Natural killer cell (primary cell): ENCODE measurements around the gene JADE1. TPM values are rescaled to one million over a fixed set of nuclear protein-coding genes. Genes with fewer than 3 reads are reported as not detected.

Experiments
- ATAC-seq, 3 donors: fragments of 150-1000 bp in 2 of 3; fragments of 200-7000 bp in 1 of 3; cut with Tn5 transposase; 1 replicate in 1 of 3; 2 replicates in 2 of 3; pipeline ENCODE4 v1.10.0; 2021; ENCODE audit warnings: mild to moderate bottlenecking in 2 of 3, moderate library complexity in 2 of 3
- DNase-seq, 2 donors: peaks; one replicate each; pipeline versions ENCODE4 v3.0.0 to v3.0.0-alpha.2; 2013 to 2021; ENCODE audit warnings: mixed read lengths in 1 of 2
- H3K27ac ChIP-seq: one replicate; pipeline ENCODE4 v1.5.1; 2013; ENCODE audit warnings: mild to moderate bottlenecking, low read length
- H3K27me3 ChIP-seq: one replicate; pipeline ENCODE4 v1.6.1; 2013; ENCODE audit warnings: low read length; ENCODE audit not compliant: control insufficient read depth, insufficient read depth
- H3K36me3 ChIP-seq: one replicate; pipeline ENCODE4 v1.6.1; 2013; ENCODE audit warnings: low read length; ENCODE audit not compliant: control insufficient read depth, insufficient read depth
- H3K4me1 ChIP-seq: one replicate; pipeline ENCODE4 v1.6.1; 2013; ENCODE audit warnings: low read length; ENCODE audit not compliant: control insufficient read depth, insufficient read depth
- H3K4me3 ChIP-seq: one replicate; pipeline ENCODE4 v1.5.1; 2013; ENCODE audit warnings: low read length
- H3K9me3 ChIP-seq: one replicate; pipeline ENCODE4 v1.6.1; 2013; ENCODE audit warnings: low read length; ENCODE audit not compliant: control insufficient read depth, insufficient read depth
- H3K27ac Mint-ChIP-seq, 2 donors: one replicate each; pipeline ENCODE4 v1.8.0; 2022; ENCODE audit warnings: mild to moderate bottlenecking in 2 of 2, mixed read lengths in 2 of 2, moderate library complexity in 1 of 2
- H3K27me3 Mint-ChIP-seq, 2 donors: one replicate each; pipeline ENCODE4 v1.8.0; 2022; ENCODE audit warnings: low read depth in 2 of 2, mixed read lengths in 2 of 2
- H3K36me3 Mint-ChIP-seq: one replicate; pipeline ENCODE4 v1.8.0; 2022; ENCODE audit warnings: mixed read lengths
- H3K4me1 Mint-ChIP-seq, 2 donors: one replicate each; pipeline ENCODE4 v1.8.0; 2022; ENCODE audit warnings: mixed read lengths in 2 of 2
- H3K4me3 Mint-ChIP-seq: one replicate; pipeline ENCODE4 v1.8.0; 2022; ENCODE audit warnings: mild to moderate bottlenecking, moderate library complexity, mixed read lengths
- H3K9me3 Mint-ChIP-seq, 2 donors: one replicate each; pipeline ENCODE4 v1.8.0; 2022; ENCODE audit warnings: mixed read lengths in 2 of 2
- CTCF ChIP-seq: fragments of 200-600 bp; IDR thresholded peaks from one replicate; pipeline ENCODE4 v1.8.0; 2022; ENCODE audit warnings: antibody characterized with exemption
- WGBS: methylation state at CpG from one replicate; pipeline ENCODE4 v1.1.7; 2013; ENCODE audit warnings: missing lambda C conversion rate; ENCODE audit not compliant: insufficient coverage; 5-methylcytosine and 5-hydroxymethylcytosine counted together
- intact Hi-C: fragments of 100-400 bp; cut with micrococcal nuclease; formaldehyde crosslinking; loops from one replicate; pipeline ENCODE4 v1.14.2; 2022
- total RNA-seq, 4 donors: library from RNA; stranded (reverse); fragments of 120-200 nt in 1 of 4; gene quantifications; one replicate each; pipeline versions ENCODE4 v1.2.3 to v1.2.4, GENCODE V29; 2013 to 2022

The JADE1 gene
- total RNA-seq, 3 donors from 2014 or later (not counting 1 experiment from before 2014, with no cell fraction given), result 48.9 to 55.8 (median 52.7) TPM

- H3K27me3 Mint-ChIP-seq, result no peaks in the 10 kb centered on the region
- no peak for TF ChIP-seq CTCF
- no peaks in the 10 kb centered on the region for H3K4me1 Mint-ChIP-seq
- no peak overlapping the region for H3K4me3 ChIP-seq
- no peak overlapping the region for H3K27ac ChIP-seq
- ATAC-seq (no peak), DNase-seq (no peak)
- no peaks in the 10 kb centered on the region for H3K9me3 Mint-ChIP-seq
- no peaks in the 10 kb centered on the region for H3K9me3 ChIP-seq
- WGBS, result 81% methylated on average over 9 of the region's 9 CpGs
- no peaks in the 10 kb centered on the region for H3K36me3 ChIP-seq
- no peaks in the 10 kb centered on the region for H3K27me3 ChIP-seq
- no peaks in the 10 kb centered on the region for H3K36me3 Mint-ChIP-seq
- intact Hi-C loops, result no loop called here
- no peaks in the 10 kb centered on the region for H3K4me1 ChIP-seq
- H3K27ac Mint-ChIP-seq, result no peak overlapping the region
- no peak overlapping the region for H3K4me3 Mint-ChIP-seq
Measured at GRCh38 chr4:128802680-128803628, 6.5 kb upstream of the JADE1 start.

- peak in 1 of 3 donors; percentile 28 for ATAC-seq
- DNase-seq, result peak in 1 of 2 donors; percentile 63
- Mint-ChIP-seq H3K27me3 (no peaks in the 10 kb centered on the region), H3K4me3 (no peak overlapping the region), H3K9me3 (no peaks in the 10 kb centered on the region), H3K36me3 (no peaks in the 10 kb centered on the region), H3K27ac (no peak overlapping the region), H3K4me1 (no peaks in the 10 kb centered on the region)
- no peak for TF ChIP-seq CTCF
- H3K4me1 ChIP-seq, result no peaks in the 10 kb centered on the region
- peak overlapping the region; percentile 28 for H3K27ac ChIP-seq
- no peaks in the 10 kb centered on the region for H3K27me3 ChIP-seq
- H3K4me3 ChIP-seq, result no peak overlapping the region
- WGBS, result 75% methylated on average over 2 of the region's 2 CpGs
- intact Hi-C loops, result no loop called here
- no peaks in the 10 kb centered on the region for H3K36me3 ChIP-seq
- H3K9me3 ChIP-seq, result no peaks in the 10 kb centered on the region
Measured at GRCh38 chr4:128803783-128804182, 5.7 kb upstream of the JADE1 start.

DNA sequence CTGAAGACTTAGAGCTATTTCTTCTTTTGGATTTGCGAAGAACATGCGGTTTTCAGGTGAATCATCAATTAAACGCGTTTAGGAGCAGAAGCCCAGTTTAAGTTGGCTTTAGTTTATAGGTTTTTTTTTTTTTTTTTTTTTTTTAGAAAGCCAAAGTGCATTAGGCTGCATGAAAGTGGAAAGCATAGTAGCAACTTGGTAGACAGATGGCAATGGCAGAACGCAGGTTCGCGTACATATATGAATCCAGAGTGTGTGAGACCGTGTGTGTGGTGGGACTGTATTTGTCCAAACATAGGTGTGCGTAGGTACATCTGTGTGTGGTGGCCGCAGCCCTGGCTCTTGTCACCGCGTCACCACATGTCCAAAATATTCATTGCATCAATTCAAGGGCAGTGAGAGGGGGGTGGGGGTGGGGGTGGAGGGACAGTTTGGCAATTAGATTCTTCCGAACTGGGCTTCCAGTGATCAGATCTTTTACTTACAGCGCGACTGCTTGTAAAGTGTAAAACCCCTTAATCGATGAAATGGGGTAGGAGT, 901 bp downstream of the JADE1 start:
- peak overlapping the region; percentile 90 to 95 for H3K27ac Mint-ChIP-seq
- H3K9me3 ChIP-seq, result no peaks in the 10 kb centered on the region
- H3K27me3 ChIP-seq, result no peaks in the 10 kb centered on the region
- H3K36me3 ChIP-seq, result no peaks in the 10 kb centered on the region
- H3K4me1 Mint-ChIP-seq, result peaks cover 23 to 26% of the 10 kb centered on the region in 2 donors
- intact Hi-C loops, result no loop called here
- DNase-seq, result peak; percentile 22 to 65
- H3K4me3 ChIP-seq, result peak overlapping the region; percentile 84
- peaks cover 10% of the 10 kb centered on the region for H3K4me1 ChIP-seq
- H3K36me3 Mint-ChIP-seq, result no peaks in the 10 kb centered on the region
- 0% methylated on average over 14 of the region's 16 CpGs for WGBS
- no peaks in the 10 kb centered on the region for H3K9me3 Mint-ChIP-seq
- no peaks in the 10 kb centered on the region for H3K27me3 Mint-ChIP-seq
- H3K4me3 Mint-ChIP-seq, result peak overlapping the region; percentile 99
- ATAC-seq, result no peak
- TF ChIP-seq CTCF, result no peak
- peak overlapping the region; percentile 85 for H3K27ac ChIP-seq
